Ishikawa (cell line): ENCODE results near the gene MYH15.

Experiments
- CEBPB ChIP-seq: IDR thresholded peaks from 2 replicates; pipeline ENCODE4 v1.6.1; 2012
- CREB1 ChIP-seq: IDR thresholded peaks from 2 replicates; pipeline ENCODE4 v1.6.1; 2012; ENCODE audit warnings: low read depth
- EGR1 ChIP-seq: IDR thresholded peaks from 2 replicates; pipeline ENCODE4 v1.6.1; 2012
- EP300 ChIP-seq: IDR thresholded peaks from 2 replicates; pipeline ENCODE4 v1.6.1; 2012; ENCODE audit warnings: borderline replicate concordance
- FOXM1 ChIP-seq: IDR thresholded peaks from 2 replicates; pipeline ENCODE4 v1.6.1; 2012; ENCODE audit warnings: low read depth, borderline replicate concordance
- MAX ChIP-seq: IDR thresholded peaks from 2 replicates; pipeline ENCODE4 v1.6.1; 2012
- NFIC ChIP-seq: IDR thresholded peaks from 2 replicates; pipeline ENCODE4 v1.6.1; 2012
- RAD21 ChIP-seq: IDR thresholded peaks from 2 replicates; pipeline ENCODE4 v1.6.1; 2012; ENCODE audit warnings: low read depth
- REST ChIP-seq: IDR thresholded peaks from 2 replicates; pipeline ENCODE4 v1.6.1; 2012; ENCODE audit warnings: low read depth, mild to moderate bottlenecking
- TAF1 ChIP-seq: IDR thresholded peaks from 2 replicates; pipeline ENCODE4 v1.6.1; 2012; ENCODE audit warnings: low read depth, mild to moderate bottlenecking
- TCF12 ChIP-seq: IDR thresholded peaks from 2 replicates; pipeline ENCODE4 v1.6.1; 2012; ENCODE audit warnings: low read depth
- TEAD4 ChIP-seq: IDR thresholded peaks from 2 replicates; pipeline ENCODE4 v1.6.1; 2012
- USF1 ChIP-seq: IDR thresholded peaks from 2 replicates; pipeline ENCODE4 v1.6.1; 2012
- YY1 ChIP-seq: IDR thresholded peaks from 2 replicates; pipeline ENCODE4 v1.6.1; 2012; ENCODE audit warnings: low read depth
- ZBTB7A ChIP-seq: IDR thresholded peaks from 2 replicates; pipeline ENCODE4 v1.6.1; 2012; ENCODE audit warnings: low read depth

Gene MYH15

GRCh38 chr3:108525256-108525655, 14.9 kb upstream of the MYH15 start:
- TF ChIP-seq NFIC (no peak), RAD21 (no peak), EGR1 (no peak)

GRCh38 chr3:108524537-108524936, 14.1 kb upstream of the MYH15 start:
- no peak for TF ChIP-seq CREB1
- TF ChIP-seq MAX, result no peak
- TF ChIP-seq TCF12, result no peak
- TF ChIP-seq REST, result no peak
- TF ChIP-seq EP300, result no peak
- TF ChIP-seq YY1, result no peak
- TF ChIP-seq TEAD4, result no peak
- TF ChIP-seq RAD21, result no peak
- TF ChIP-seq USF1, result no peak
- TF ChIP-seq EGR1, result no peak
- no peak for TF ChIP-seq NFIC
- no peak for TF ChIP-seq TAF1
- no peak for TF ChIP-seq FOXM1

- TF ChIP-seq EP300 (no peak), YY1 (no peak), USF1 (no peak), ZBTB7A (no peak), REST (no peak), NFIC (no peak), TEAD4 (no peak), CREB1 (no peak), EGR1 (no peak), MAX (no peak), CEBPB (no peak), RAD21 (no peak), FOXM1 (no peak), TAF1 (no peak), TCF12 (no peak)
Measured at GRCh38 chr3:108518895-108519294, 8.5 kb upstream of the MYH15 start.

- TF ChIP-seq ZBTB7A (no peak), TAF1 (no peak), USF1 (no peak), REST (no peak), CEBPB (no peak)
Measured at GRCh38 chr3:108516881-108517280, 6.5 kb upstream of the MYH15 start.

- TF ChIP-seq CREB1, result no peak
- TF ChIP-seq ZBTB7A, result no peak
- no peak for TF ChIP-seq REST
- TF ChIP-seq RAD21, result no peak
- no peak for TF ChIP-seq YY1
- TF ChIP-seq EP300, result no peak
- TF ChIP-seq FOXM1, result no peak
- no peak for TF ChIP-seq NFIC
- no peak for TF ChIP-seq CEBPB
- no peak for TF ChIP-seq EGR1
- no peak for TF ChIP-seq TAF1
- no peak for TF ChIP-seq MAX
- TF ChIP-seq USF1, result no peak
- no peak for TF ChIP-seq TCF12
- no peak for TF ChIP-seq TEAD4
Measured at GRCh38 chr3:108513961-108514360, 3.6 kb upstream of the MYH15 start.
